OCI-LY7 (cell line): ENCODE measurements around the gene OTP. TPM values are rescaled to one million over a fixed set of nuclear protein-coding genes. Genes with fewer than 3 reads are reported as not detected.

ENCODE experiments used
- BruUV-seq: library from RNA; stranded (reverse); fragments of 400-500 nt; replicated peaks from 2 replicates; lab custom pipeline; 2021; lab: Mats Ljungman, UMichigan
- CTCF ChIA-PET: fragments of 300-600 bp; sonication (Branson Sonifier 250); formaldehyde crosslinking; loops from one replicate; lab custom pipeline; 2022; ENCODE audit warnings: antibody characterized with exemption; ENCODE audit not compliant: unreplicated experiment; lab: Charles Lee
- POLR2A ChIA-PET: fragments of 300-600 bp; sonication (Branson Sonifier 250); formaldehyde crosslinking; loops from one replicate; lab custom pipeline; 2022; ENCODE audit warnings: antibody characterized with exemption; lab: Charles Lee
- DNase-seq: peaks from one replicate; pipeline ENCODE4 v3.0.0-alpha.2; 2015; ENCODE audit warnings: low spot score
- H2AFZ ChIP-seq: fragments of 200-600 bp; sonication (generic), shearing (Covaris generic); 2 replicates; pipeline ENCODE4 v1.6.1; 2014; ENCODE audit warnings: mild to moderate bottlenecking, antibody characterized with exemption, low read length, moderate library complexity
- H3K27ac ChIP-seq: fragments of 200-600 bp; sonication (generic); 2 replicates; pipeline ENCODE4 v1.5.1; 2014; ENCODE audit warnings: mixed run types, low read depth, mild to moderate bottlenecking, moderate library complexity, low read length, inconsistent platforms; ENCODE audit not compliant: poor library complexity, severe bottlenecking
- H3K36me3 ChIP-seq: fragments of 200-600 bp; sonication (generic); 2 replicates; pipeline ENCODE4 v1.6.1; 2014; ENCODE audit warnings: mild to moderate bottlenecking, antibody characterized with exemption, low read length, moderate library complexity, mixed read lengths; ENCODE audit not compliant: insufficient read depth
- H3K4me1 ChIP-seq: fragments of 200-600 bp; sonication (generic); 2 replicates; pipeline ENCODE4 v1.5.1; 2014; ENCODE audit warnings: mild to moderate bottlenecking, low read length; ENCODE audit not compliant: insufficient read depth, poor library complexity, severe bottlenecking
- H3K4me2 ChIP-seq: fragments of 200-600 bp; sonication (generic); 2 replicates; pipeline ENCODE4 v1.6.1; 2014; ENCODE audit warnings: mild to moderate bottlenecking, low read length
- H3K4me3 ChIP-seq: fragments of 200-600 bp; sonication (generic); 2 replicates; pipeline ENCODE4 v1.5.1; 2014; ENCODE audit warnings: mild to moderate bottlenecking, low read depth, low read length; ENCODE audit not compliant: poor library complexity, severe bottlenecking
- H3K79me2 ChIP-seq: fragments of 200-600 bp; sonication (generic); 2 replicates; pipeline ENCODE4 v1.6.1; 2016; ENCODE audit warnings: low read depth, mild to moderate bottlenecking, low read length, moderate library complexity, mixed read lengths; ENCODE audit not compliant: insufficient read depth
- H3K9me2 ChIP-seq: fragments of 200-600 bp; sonication (generic); 2 replicates; pipeline ENCODE4 v1.6.1; 2016; ENCODE audit warnings: mild to moderate bottlenecking, low read length, mixed read lengths; ENCODE audit not compliant: insufficient read depth
- H3K9me3 ChIP-seq: fragments of 200-600 bp; sonication (generic); 2 replicates; pipeline ENCODE4 v1.6.1; 2014; ENCODE audit warnings: mild to moderate bottlenecking, mixed run types, low read length, mixed read lengths
- H4K20me1 ChIP-seq: fragments of 200-600 bp; sonication (generic); 2 replicates; pipeline ENCODE4 v1.6.1; 2014; ENCODE audit warnings: mild to moderate bottlenecking, antibody characterized with exemption, low read length, moderate library complexity, mixed read lengths; ENCODE audit not compliant: insufficient read depth
- EZH2phosphoT487 ChIP-seq: fragments of 200-600 bp; sonication (generic); IDR thresholded peaks from 2 replicates; pipeline ENCODE4 v1.6.1; 2018; ENCODE audit warnings: low read depth, borderline replicate concordance, mild to moderate bottlenecking, mixed run types, antibody characterized with exemption, low read length, moderate library complexity, mixed read lengths
- intact Hi-C: fragments of 100-400 bp; cut with micrococcal nuclease; formaldehyde crosslinking; loops from one replicate; pipeline ENCODE4 v1.10.0; 2022; ENCODE audit not compliant: unreplicated experiment
- total RNA-seq, 2 experiments: library from RNA; depleted of rRNA in 1 of 2; stranded (reverse); fragments of >200 nt in 1 of 2; shearing (Covaris generic) in 1 of 2; gene quantifications; 2 replicates each; pipeline ENCODE4 v1.2.3, GENCODE V29; 2014 to 2022
- TF ChIP-seq, protein P1 (sequence below): fragments of 200-600 bp; sonication (generic); conservative IDR thresholded peaks from 2 replicates; pipeline ENCODE4 v1.5.1; 2014; ENCODE audit warnings: mild to moderate bottlenecking, antibody characterized with exemption, low read length, moderate library complexity, mixed read lengths

OTP gene
- total RNA-seq, 2 experiments from 2014 or later: not detected

DNA sequence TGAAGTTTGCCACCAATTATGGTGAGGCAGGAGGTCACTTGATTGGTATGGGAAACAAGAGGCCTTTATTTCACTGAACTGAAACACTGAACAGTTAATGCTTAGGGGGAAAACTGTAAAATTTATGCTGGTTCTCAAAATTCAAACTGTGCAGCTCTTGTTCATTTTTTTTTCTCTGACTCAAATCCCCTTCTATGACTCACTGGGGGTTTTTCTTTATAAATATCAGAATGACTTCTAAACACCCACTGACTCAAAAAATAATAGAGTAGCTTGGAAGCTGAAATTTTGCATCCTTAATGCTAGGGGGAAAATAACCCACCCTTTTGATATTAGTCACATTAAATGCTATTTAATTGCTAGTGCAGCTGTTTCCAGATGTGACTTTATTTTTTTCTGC, 24.1 kb upstream of the OTP start:
- H3K4me3 ChIP-seq: no peak overlapping the region
- H3K79me2 ChIP-seq: no peaks in the 10 kb centered on the region
- TF ChIP-seq, protein P1, sequence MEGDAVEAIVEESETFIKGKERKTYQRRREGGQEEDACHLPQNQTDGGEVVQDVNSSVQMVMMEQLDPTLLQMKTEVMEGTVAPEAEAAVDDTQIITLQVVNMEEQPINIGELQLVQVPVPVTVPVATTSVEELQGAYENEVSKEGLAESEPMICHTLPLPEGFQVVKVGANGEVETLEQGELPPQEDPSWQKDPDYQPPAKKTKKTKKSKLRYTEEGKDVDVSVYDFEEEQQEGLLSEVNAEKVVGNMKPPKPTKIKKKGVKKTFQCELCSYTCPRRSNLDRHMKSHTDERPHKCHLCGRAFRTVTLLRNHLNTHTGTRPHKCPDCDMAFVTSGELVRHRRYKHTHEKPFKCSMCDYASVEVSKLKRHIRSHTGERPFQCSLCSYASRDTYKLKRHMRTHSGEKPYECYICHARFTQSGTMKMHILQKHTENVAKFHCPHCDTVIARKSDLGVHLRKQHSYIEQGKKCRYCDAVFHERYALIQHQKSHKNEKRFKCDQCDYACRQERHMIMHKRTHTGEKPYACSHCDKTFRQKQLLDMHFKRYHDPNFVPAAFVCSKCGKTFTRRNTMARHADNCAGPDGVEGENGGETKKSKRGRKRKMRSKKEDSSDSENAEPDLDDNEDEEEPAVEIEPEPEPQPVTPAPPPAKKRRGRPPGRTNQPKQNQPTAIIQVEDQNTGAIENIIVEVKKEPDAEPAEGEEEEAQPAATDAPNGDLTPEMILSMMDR: no peak
- TF ChIP-seq EZH2phosphoT487: no peak
- DNase-seq: no peak
- H3K36me3 ChIP-seq: no peaks in the 10 kb centered on the region
- H3K4me1 ChIP-seq: no peaks in the 10 kb centered on the region
- CTCF ChIA-PET: no interaction called here
- no peaks in the 10 kb centered on the region for H3K9me3 ChIP-seq
- no peaks in the 10 kb centered on the region for H4K20me1 ChIP-seq
- BruUV-seq: no TSS peak
- no peak overlapping the region for H3K4me2 ChIP-seq
- H3K9me2 ChIP-seq: no peaks in the 10 kb centered on the region
- intact Hi-C loops: no loop called here
- POLR2A ChIA-PET: interaction anchor here (0.6 to 1.2 kb wide), 2 partner anchors 10 to 14 kb away, joined by 3 to 4 read pairs; no protein-coding TSS in a partner anchor
- no peak overlapping the region for H2AFZ ChIP-seq
- H3K27ac ChIP-seq: no peak overlapping the region

DNA sequence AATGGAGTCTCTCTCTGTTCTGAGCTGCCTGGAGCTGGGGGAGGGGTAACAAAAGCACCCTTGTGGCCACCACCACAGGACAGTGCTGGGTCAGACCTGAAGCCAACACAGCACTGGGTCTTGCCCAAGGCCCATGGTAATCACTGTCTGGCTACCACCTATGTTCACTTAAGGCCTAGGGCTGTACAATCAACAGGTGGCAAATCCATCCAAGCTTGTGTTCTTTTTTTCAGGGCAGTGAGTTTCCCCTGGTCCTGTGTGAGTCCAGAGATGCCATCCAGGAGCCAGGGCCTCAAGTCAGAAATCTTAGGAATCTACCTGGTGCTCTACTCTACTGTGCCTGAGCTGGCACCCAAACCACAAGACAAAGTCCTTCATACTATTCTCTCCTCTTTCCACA, 20.1 kb upstream of the OTP start:
- no peak for DNase-seq
- POLR2A ChIA-PET: no interaction called here
- BruUV-seq: no TSS peak

DNA sequence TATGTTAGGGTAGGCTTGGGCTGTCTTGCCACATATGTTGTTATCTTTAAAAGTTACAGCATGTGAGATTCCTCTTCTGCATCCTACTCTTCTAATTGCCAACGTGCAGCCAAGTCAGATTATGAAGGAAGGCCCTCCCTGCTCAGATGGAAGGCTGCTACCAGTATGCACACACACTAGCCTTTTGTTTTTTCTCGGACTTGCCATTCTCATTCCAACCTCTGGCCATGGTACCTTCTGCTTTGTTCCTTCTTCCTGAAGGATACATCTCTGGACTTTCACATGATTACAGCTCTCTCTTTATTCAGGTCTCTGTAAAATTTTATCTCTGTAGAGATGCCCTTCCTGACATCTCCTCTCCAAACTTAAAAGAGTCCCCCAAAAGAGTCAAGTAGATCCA, 12.8 kb upstream of the OTP start:
- POLR2A ChIA-PET: no interaction called here
- H4K20me1 ChIP-seq: no peaks in the 10 kb centered on the region
- no peaks in the 10 kb centered on the region for H3K36me3 ChIP-seq
- H3K9me3 ChIP-seq: no peaks in the 10 kb centered on the region
- H3K4me3 ChIP-seq: no peak overlapping the region
- intact Hi-C loops: no loop called here
- no peaks in the 10 kb centered on the region for H3K9me2 ChIP-seq
- DNase-seq: no peak
- CTCF ChIA-PET: no interaction called here
- TF ChIP-seq, protein P1: no peak
- TF ChIP-seq EZH2phosphoT487: no peak
- no peaks in the 10 kb centered on the region for H3K79me2 ChIP-seq
- H3K4me2 ChIP-seq: no peak overlapping the region
- H3K4me1 ChIP-seq: no peaks in the 10 kb centered on the region
- no TSS peak for BruUV-seq
- H2AFZ ChIP-seq: no peak overlapping the region
- H3K27ac ChIP-seq: no peak overlapping the region

More for the DNA sequence above, 20.1 kb upstream of the OTP start:
- intact Hi-C loops: no loop called here
- Histone ChIP-seq H3K4me3 (no peak overlapping the region), H3K27ac (no peak overlapping the region), H3K4me2 (no peak overlapping the region), H2AFZ (no peak overlapping the region), H3K9me2 (no peaks in the 10 kb centered on the region), H4K20me1 (no peaks in the 10 kb centered on the region), H3K9me3 (no peaks in the 10 kb centered on the region), H3K4me1 (no peaks in the 10 kb centered on the region), H3K79me2 (no peaks in the 10 kb centered on the region), H3K36me3 (no peaks in the 10 kb centered on the region)
- TF ChIP-seq, protein P1: no peak
- TF ChIP-seq EZH2phosphoT487: no peak
- CTCF ChIA-PET: no interaction called here
